Glutamatergic neuron (in vitro differentiated cells): ENCODE results near the gene CDK5RAP3. TPM values are rescaled to one million over a fixed set of nuclear protein-coding genes. Genes with fewer than 3 reads are reported as not detected.

ENCODE experiments used
- DNase-seq: peaks from one replicate; pipeline ENCODE4 v3.0.0; 2022
- H3K27ac Mint-ChIP-seq: one replicate; pipeline ENCODE4 v1.8.0; 2020; ENCODE audit warnings: mild to moderate bottlenecking, mixed read lengths, inconsistent platforms; ENCODE audit not compliant: unreplicated experiment
- H3K27me3 Mint-ChIP-seq: one replicate; pipeline ENCODE4 v1.8.0; 2020; ENCODE audit warnings: mild to moderate bottlenecking, moderate library complexity, mixed read lengths, inconsistent platforms; ENCODE audit not compliant: unreplicated experiment
- H3K36me3 Mint-ChIP-seq: one replicate; pipeline ENCODE4 v1.8.0; 2020; ENCODE audit warnings: mild to moderate bottlenecking, mixed read lengths, inconsistent platforms; ENCODE audit not compliant: unreplicated experiment
- H3K4me1 Mint-ChIP-seq: one replicate; pipeline ENCODE4 v1.8.0; 2020; ENCODE audit warnings: mild to moderate bottlenecking, low read depth, mixed read lengths, inconsistent platforms; ENCODE audit not compliant: unreplicated experiment
- H3K4me3 Mint-ChIP-seq: one replicate; pipeline ENCODE4 v1.8.0; 2020; ENCODE audit warnings: mild to moderate bottlenecking, mixed read lengths, inconsistent platforms; ENCODE audit not compliant: unreplicated experiment
- H3K9me3 Mint-ChIP-seq: one replicate; pipeline ENCODE4 v1.8.0; 2020; ENCODE audit warnings: mild to moderate bottlenecking, moderate library complexity, mixed read lengths, inconsistent platforms; ENCODE audit not compliant: unreplicated experiment
- CTCF ChIP-seq: fragments of 200-600 bp; sonication (generic); IDR thresholded peaks from one replicate; pipeline ENCODE4 v1.5.0; 2021; ENCODE audit not compliant: partially characterized antibody, unreplicated experiment
- total RNA-seq: library from RNA; stranded (reverse); fragmentation: NEBNext Ultra II Directional; extraction: Animal tissue kit (Norgen Biotek cat#: 25700); gene quantifications from one replicate; pipeline ENCODE4 v1.2.1, GENCODE V29; 2021; ENCODE audit not compliant: unreplicated experiment

The CDK5RAP3 gene
- total RNA-seq, 1 donor from 2014 or later, result 196 TPM

GRCh38 chr17:47967607-47968252 lies 3.2 kb upstream of the CDK5RAP3 start:
- TF ChIP-seq CTCF, result no peak
- Mint-ChIP-seq H3K4me1 (peaks cover 3% of the 10 kb centered on the region), H3K4me3 (no peak overlapping the region), H3K27me3 (peaks cover 4% of the 10 kb centered on the region), H3K9me3 (peaks cover 12% of the 10 kb centered on the region), H3K36me3 (no peaks in the 10 kb centered on the region), H3K27ac (no peak overlapping the region)
- no peak for DNase-seq

- peaks cover 5% of the 10 kb centered on the region for H3K4me1 Mint-ChIP-seq
- H3K27ac Mint-ChIP-seq, result no peak overlapping the region
- peaks cover 4% of the 10 kb centered on the region for H3K27me3 Mint-ChIP-seq
- peaks cover 11% of the 10 kb centered on the region for H3K9me3 Mint-ChIP-seq
- no peaks in the 10 kb centered on the region for H3K36me3 Mint-ChIP-seq
- no peak for DNase-seq
- H3K4me3 Mint-ChIP-seq, result no peak overlapping the region
- TF ChIP-seq CTCF, result no peak
These were observed 2.1 kb upstream of the CDK5RAP3 start for GRCh38 chr17:47968836-47969235.

- H3K27me3 Mint-ChIP-seq, result peaks cover 2% of the 10 kb centered on the region
- peaks cover 7% of the 10 kb centered on the region for H3K9me3 Mint-ChIP-seq
- H3K36me3 Mint-ChIP-seq, result no peaks in the 10 kb centered on the region
- no peak overlapping the region for H3K27ac Mint-ChIP-seq
- no peak for TF ChIP-seq CTCF
- H3K4me1 Mint-ChIP-seq, result peaks cover 5% of the 10 kb centered on the region
- H3K4me3 Mint-ChIP-seq, result peak overlapping the region; percentile 10
- DNase-seq, result no peak
These were observed 786 bp upstream of the CDK5RAP3 start for GRCh38 chr17:47969930-47970724.

GRCh38 chr17:47973541-47973940 lies 2.6 kb downstream of the CDK5RAP3 start:
- no peaks in the 10 kb centered on the region for H3K27me3 Mint-ChIP-seq
- H3K4me1 Mint-ChIP-seq, result peaks cover 7% of the 10 kb centered on the region
- H3K9me3 Mint-ChIP-seq, result peaks cover 7% of the 10 kb centered on the region
- DNase-seq, result no peak
- no peak for TF ChIP-seq CTCF
- H3K4me3 Mint-ChIP-seq, result no peak overlapping the region
- no peak overlapping the region for H3K27ac Mint-ChIP-seq
- H3K36me3 Mint-ChIP-seq, result no peaks in the 10 kb centered on the region
